HEK293T (cell line): ENCODE data around the gene TBR1.

Experiments
- CTBP1 ChIP-seq: fragments of 450-650 bp; IDR thresholded peaks from 2 replicates; pipeline ENCODE4 v1.6.1; 2016; ENCODE audit warnings: borderline replicate concordance
- ELF4 ChIP-seq: fragments of 450-650 bp; IDR thresholded peaks from 2 replicates; pipeline ENCODE4 v1.6.1; 2017; ENCODE audit warnings: antibody characterized with exemption
- FOXK2 ChIP-seq: fragments of 450-650 bp; IDR thresholded peaks from 2 replicates; pipeline ENCODE4 v1.6.1; 2016; ENCODE audit warnings: mild to moderate bottlenecking
- L3MBTL2 ChIP-seq: fragments of 450-650 bp; conservative IDR thresholded peaks from 2 replicates; pipeline ENCODE4 v1.6.1; 2016; ENCODE audit warnings: mild to moderate bottlenecking
- SUZ12 ChIP-seq: fragments of 450-650 bp; IDR thresholded peaks from 2 replicates; pipeline ENCODE4 v1.6.1; 2016; ENCODE audit warnings: mild to moderate bottlenecking
- TARDBP ChIP-seq: fragments of 450-650 bp; IDR thresholded peaks from 2 replicates; pipeline ENCODE4 v1.6.1; 2016

GRCh38 chr2:161412346-161412745, 3.8 kb upstream of the TBR1 start:
- TF ChIP-seq FOXK2: no peak
- TF ChIP-seq ELF4: no peak
- TF ChIP-seq CTBP1: no peak
- TF ChIP-seq SUZ12: no peak
- TF ChIP-seq L3MBTL2: no peak
- TF ChIP-seq TARDBP: no peak
